NCI-H146 (cell line): Measurements from ENCODE around the gene ETFA.
A peak's percentile ranks its signal among the peaks of the same experiment; 100 is the strongest.
"Not testable (repeated sequence)": the region's sequence is repeated elsewhere in the genome, so short reads cannot be mapped to it uniquely, and the experiment has no call there.

Source experiments
- DNase-seq: peaks from one replicate; lab custom pipeline; 2025; lab: John Stamatoyannopoulos, UW

The ETFA gene

DNA sequence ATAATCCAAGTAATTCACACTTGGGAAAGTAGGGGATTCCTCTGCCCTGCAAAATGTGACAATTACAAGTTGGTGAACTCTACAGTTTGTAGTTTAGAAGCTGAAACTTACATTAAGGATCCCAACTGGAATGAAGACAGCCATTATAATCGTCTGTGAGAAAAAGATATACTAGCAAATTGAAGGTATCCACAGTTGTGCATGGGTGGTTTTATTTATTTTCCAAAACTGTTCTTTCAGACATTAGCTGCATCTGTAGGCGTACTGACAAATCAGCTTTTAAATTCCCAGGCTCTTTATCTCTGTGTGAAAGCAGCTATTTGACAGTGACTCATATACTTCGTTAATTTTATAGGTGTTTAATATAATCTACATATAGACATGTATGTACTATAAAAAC, 12.8 kb upstream of the ETFA start:
- DNase-seq: no peak

DNA sequence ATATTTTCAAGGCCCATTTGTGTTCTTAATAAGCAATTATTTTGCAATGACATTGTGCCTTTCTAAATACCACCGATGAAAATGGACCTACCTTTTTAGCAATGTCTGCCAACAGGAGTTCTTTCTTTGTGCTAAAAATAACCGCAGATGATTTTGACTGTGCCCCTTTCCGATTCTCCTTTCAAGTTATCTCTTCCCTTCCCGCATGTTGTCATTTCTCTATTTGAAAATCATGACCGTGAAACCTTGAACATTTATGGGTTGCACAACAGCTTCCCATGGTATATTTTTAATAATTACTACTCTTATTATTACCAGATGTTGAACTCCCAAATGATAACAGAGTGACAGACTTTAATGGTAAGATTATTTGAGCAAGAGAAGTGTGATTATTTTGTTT, 10.3 kb upstream of the ETFA start:
- no peak for DNase-seq

DNA sequence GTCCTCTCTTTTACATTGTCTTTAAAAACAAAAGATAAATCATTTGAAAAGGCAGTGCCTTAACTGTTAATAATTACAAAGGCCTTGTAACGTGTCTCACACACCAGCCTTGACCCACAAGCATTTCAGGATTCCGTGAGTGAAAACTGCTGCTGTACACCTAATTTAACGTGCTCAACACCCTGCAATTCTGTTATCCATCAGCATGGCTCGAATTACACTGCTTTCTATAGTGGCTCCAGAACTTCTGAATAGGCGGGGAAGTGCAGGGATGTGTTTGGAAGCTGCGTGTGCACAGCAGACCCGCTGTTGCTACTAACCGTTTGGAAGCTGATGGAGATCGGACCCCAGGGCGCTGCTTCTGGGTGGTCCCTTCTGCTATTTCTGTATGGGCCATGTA, 9.9 kb upstream of the ETFA start:
- DNase-seq: no peak

DNA sequence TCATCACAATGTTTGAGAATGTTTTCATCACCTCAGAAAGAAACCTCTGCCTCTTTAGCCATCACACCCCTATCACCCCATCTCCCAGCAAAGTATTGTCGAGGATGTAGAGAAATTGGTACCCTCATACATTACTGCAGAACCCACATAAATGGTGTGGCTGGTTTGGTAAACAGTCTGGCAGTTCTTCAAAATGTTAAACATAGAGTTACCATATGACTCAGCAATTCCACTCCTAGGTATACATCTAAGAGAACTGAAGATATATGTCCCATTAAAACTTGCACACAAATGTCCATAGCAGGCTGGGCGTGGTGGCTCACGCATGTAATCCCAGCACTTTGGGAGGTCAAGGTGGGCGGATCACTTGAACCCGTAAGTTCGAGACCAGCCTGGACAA, 8.7 kb upstream of the ETFA start:
- no peak for DNase-seq

DNA sequence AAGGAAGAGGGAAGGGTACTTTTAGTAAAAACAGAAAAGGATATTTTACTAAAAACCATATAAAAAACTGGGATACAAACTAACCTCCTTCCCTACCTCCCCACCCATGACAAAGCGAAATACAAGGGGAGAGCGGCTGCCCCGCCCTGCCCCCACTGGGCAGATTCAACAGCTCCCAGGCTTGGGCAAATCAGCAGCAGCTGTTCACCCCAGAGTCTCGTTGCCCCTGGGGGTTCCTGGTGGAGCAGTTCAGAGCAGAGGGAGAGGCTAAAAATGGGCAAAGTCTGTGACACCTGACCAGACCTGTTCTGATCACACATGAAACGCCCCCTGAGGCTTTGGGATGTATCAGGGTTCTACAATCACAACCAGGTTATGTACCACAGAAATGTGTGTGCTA, 2.5 kb upstream of the ETFA start:
- DNase-seq: no peak

GRCh38 chr15:76313175-76313567, 1.9 kb upstream of the ETFA start:
- DNase-seq: not testable (repeated sequence)

GRCh38 chr15:76312540-76313174, 1.4 kb upstream of the ETFA start:
- no peak for DNase-seq

GRCh38 chr15:76310475-76311099, 682 bp downstream of the ETFA start:
- no peak for DNase-seq

DNA sequence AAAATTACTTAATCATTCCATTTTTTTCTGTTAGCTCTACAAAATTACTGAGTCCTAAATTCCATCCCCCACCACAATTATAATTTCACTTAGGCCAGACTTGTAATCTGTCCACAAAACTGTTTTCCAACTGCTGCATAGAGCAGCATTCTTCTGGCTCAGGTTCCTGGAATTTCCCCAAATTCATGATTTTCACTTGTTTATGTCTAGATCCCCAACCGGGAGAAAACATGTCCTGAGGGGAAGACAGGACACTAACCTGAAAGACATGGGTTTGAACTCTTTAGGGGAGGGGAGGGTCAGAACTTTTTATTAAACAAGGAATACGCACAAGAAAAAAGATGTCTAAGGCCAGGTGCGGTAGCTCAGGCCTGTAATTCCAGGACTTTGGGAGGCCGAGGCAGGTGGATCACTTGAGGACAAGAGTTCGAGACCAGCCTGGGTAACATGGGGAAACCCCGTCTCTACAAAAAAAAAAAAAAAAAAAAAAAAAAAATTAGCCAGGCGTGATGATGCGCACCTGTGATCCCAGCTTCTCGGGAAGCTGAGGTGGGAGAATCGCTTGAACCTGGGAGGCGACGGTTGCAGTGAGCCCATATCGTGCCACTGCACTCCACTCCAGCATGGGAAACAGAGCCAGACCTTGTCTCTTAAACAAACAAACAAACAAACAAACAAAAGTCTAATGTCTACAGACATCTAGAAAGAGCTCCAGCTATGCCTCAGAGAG, 1.5 kb downstream of the ETFA start:
- DNase-seq: no peak

DNA sequence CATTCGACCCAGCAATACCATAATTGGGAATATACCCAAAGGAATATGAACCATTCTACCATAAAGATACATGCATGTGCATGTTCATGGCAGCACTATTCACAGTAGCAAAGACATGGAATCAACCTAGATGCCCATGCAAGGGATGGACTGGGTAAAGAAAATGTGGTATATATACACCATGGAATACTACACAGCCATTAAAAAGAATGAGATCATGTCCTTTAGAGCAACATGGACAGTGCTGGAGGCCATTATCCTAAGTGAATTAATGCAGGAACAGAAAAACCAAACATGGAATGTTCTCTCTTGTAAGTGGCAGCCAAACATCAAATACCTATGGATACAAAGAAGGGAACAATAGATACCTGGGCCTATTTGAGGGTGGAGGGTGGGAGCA, 7.4 kb downstream of the ETFA start:
- DNase-seq: no peak

GRCh38 chr15:76299786-76300185, 11.5 kb downstream of the ETFA start:
- no peak for DNase-seq

DNA sequence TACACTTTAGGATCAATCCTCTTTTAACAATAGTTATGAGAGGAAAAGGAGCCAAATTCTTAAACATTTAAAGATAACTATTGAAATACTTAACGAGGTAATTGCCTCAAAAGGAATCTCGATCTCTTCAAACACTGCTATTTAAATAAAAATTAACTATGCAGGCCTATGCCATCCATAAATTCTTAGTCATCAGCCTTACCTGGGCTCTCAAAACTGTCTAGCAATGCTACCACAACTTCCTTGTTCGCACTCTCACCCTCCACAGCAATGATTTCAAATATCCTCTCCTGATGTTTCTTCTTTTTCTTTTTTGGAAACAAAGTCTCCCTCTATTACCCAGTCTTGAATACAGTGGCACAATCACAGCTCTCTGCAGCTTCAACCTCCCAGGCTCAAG, 12.3 kb downstream of the ETFA start:
- DNase-seq: no peak

GRCh38 chr15:76297951-76298350, 13.3 kb downstream of the ETFA start:
- not testable (repeated sequence) for DNase-seq

GRCh38 chr15:76296849-76297248, 14.4 kb downstream of the ETFA start:
- no peak for DNase-seq

GRCh38 chr15:76294463-76294862, 16.8 kb downstream of the ETFA start:
- DNase-seq: not testable (repeated sequence)

- DNase-seq: no peak
Measured at GRCh38 chr15:76293361-76293760, 17.9 kb downstream of the ETFA start.

DNA sequence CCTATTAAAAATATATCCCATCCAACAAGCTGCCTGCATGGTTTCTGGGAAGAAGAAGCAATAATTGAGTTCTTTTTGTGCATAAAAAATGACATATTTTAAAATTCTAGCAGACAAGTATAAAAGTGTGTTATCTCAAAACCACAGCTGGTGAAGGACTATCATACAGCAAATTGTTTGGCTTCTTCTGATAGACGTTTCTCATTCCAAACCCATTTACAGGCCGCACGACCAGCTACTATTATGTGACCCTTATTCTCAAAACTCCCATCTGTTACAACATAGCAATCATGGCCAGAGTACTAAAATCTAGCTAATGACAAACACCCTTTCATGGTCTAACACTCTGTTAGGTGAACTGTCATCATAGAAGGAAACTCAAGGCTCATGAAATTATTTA, 21.7 kb downstream of the ETFA start:
- DNase-seq: no peak

- no peak for DNase-seq
Measured at GRCh38 chr15:76286271-76286879, 24.9 kb downstream of the ETFA start.

DNA sequence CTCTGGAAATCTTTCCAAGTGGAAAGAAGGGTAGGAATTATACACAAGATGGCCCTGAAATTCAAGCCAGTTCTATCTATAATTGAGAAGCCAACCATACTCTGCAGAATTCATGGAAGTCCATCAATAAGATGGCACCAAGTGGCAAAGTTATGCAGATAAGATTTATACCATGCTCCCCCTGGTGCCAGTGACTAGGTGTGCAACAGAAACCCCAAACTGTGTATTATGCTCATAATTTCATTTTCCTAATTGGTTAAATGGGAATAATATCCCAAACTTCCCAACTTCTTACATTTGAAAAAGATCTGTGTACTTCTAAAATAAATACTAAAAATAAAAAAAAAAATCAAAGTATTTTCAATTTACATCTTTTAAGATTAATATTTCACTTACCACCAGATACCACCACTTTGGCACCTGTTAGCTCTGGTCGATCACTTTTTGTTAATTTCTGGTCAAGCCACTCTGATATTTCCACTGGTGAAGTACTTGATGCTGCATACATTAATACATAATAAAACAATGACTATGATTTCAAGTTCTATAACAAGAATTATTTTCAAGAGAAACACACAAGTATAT, 25.9 kb downstream of the ETFA start:
- DNase-seq: peak; percentile 2

DNA sequence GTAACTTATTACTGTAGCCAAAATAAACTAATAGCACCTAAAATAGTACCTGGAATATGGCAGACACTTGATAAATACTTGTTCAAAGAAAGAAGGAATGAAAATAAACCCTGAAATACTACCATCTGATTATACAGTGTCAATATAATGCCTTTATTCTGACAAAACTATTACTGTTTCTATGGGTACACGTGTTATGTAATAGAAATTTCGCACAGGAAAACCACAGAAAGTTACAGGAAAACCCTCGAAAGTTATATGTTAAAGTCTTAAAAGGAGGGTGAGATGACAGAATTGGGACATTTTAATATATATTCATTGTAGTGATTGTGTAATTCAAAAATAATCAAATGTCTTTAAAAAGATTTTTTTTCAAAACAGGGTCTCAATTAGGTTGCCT, 28.8 kb downstream of the ETFA start:
- DNase-seq: no peak

DNA sequence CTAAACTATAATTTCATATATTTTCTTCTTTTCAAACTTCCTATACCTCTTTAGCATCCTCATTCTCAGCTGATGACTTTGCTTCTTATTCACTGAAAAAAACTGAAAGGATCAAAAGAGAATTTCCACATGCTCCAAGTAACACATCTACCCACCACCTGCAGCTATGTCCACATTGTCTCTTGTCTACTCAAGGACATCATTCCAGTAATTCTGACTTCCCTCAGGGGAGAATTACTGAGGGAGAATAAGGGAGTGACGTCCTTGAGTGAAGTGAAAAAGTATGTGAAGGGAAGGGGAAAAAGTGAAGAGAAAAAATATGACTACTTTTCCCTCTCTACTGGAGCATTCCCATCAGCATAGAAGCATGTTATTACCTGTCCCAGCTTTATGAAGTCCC, 32.6 kb downstream of the ETFA start:
- DNase-seq: no peak

DNA sequence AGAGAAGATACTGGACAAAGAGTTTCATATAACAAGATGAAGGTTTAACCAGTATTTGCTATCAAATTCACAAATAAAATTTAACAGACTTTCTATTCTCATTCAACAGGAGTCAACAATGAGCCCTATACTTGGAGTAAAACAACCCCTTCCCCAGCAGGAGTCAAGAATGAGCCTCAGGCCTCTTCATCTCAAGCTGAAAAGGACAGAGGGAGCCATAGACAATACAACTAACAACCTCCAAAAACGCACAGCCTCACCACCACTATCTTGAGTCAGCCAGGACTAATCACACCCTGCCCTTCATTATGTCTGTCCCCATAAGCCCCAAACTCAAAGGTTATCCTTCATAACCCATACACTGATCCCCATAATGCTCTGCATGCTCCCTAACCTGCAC, 36.4 kb downstream of the ETFA start:
- no peak for DNase-seq

GRCh38 chr15:76274226-76274625, 37.0 kb downstream of the ETFA start:
- no peak for DNase-seq
